ENCODE data around the gene RAB8B. TPM values are rescaled to one million over a fixed set of nuclear protein-coding genes. Genes with fewer than 3 reads are reported as not detected.
A peak's percentile ranks its signal among the peaks of the same experiment; 100 is the strongest.

Gene RAB8B
- total RNA-seq, 1 experiment from 2014 or later, result 20.9 TPM

DNA sequence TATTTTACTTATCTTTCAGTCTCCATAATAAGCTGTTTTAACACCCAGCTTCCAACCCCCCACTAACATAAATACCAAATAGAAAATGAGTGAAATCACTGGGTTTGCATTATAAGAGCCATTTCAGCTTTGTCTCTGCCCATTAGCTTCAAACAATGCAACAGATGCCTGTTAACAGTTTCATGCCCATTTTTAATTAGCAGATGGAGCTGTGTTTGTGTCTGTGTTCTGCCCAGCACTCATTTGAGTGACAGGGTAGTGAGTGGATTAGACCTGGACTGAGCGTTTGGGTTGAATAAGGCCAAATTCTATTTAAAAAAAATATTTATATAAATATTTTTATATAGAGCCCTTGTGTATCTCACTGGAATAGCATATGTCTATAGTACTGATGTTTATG, 7.4 kb downstream of the RAB8B start:
- no peak overlapping the region for H2AFZ ChIP-seq
- intact Hi-C loops (cut with micrococcal nuclease; ENCODE audit: unreplicated experiment), result no loop called here
- H3F3A ChIP-seq (ENCODE audit: insufficient read depth, low read depth), result peaks cover 14% of the 10 kb centered on the region
- POLR2A ChIA-PET (ENCODE audit: unreplicated experiment), result no interaction called here
- no peak for DNase-seq
- TF ChIP-seq EZH2 (IDR thresholded peaks at IDR 0.05; ENCODE audit: low read depth), result no peak
- TF ChIP-seq, protein P1, sequence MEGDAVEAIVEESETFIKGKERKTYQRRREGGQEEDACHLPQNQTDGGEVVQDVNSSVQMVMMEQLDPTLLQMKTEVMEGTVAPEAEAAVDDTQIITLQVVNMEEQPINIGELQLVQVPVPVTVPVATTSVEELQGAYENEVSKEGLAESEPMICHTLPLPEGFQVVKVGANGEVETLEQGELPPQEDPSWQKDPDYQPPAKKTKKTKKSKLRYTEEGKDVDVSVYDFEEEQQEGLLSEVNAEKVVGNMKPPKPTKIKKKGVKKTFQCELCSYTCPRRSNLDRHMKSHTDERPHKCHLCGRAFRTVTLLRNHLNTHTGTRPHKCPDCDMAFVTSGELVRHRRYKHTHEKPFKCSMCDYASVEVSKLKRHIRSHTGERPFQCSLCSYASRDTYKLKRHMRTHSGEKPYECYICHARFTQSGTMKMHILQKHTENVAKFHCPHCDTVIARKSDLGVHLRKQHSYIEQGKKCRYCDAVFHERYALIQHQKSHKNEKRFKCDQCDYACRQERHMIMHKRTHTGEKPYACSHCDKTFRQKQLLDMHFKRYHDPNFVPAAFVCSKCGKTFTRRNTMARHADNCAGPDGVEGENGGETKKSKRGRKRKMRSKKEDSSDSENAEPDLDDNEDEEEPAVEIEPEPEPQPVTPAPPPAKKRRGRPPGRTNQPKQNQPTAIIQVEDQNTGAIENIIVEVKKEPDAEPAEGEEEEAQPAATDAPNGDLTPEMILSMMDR (conservative IDR thresholded peaks at IDR 0.05), result no peak
- H3K79me2 ChIP-seq (ENCODE audit: low read depth), result peaks cover 43% of the 10 kb centered on the region
- H3K36me3 ChIP-seq (ENCODE audit: low read depth), result no peaks in the 10 kb centered on the region
- no peak overlapping the region for H3K4me2 ChIP-seq
- no peaks in the 10 kb centered on the region for H3K27me3 ChIP-seq (ENCODE audit: insufficient read depth, low read depth)
- H3K27ac ChIP-seq, result no peak overlapping the region
- no TSS peak for BruUV-seq (replicated peaks)
- no peaks in the 10 kb centered on the region for H3K9me2 ChIP-seq (ENCODE audit: insufficient read depth)
- CTCF ChIA-PET, result interaction anchor here (0.6 kb wide), 1 partner anchor 13 kb away, joined by 3 read pairs; no protein-coding TSS in a partner anchor
- no peak overlapping the region for H3K4me3 ChIP-seq
- H3K9me3 ChIP-seq (ENCODE audit: insufficient read depth, low read depth), result no peaks in the 10 kb centered on the region
- H4K20me1 ChIP-seq (ENCODE audit: insufficient read depth), result no peaks in the 10 kb centered on the region
- peaks cover 37% of the 10 kb centered on the region for H3K4me1 ChIP-seq (replicated peaks; ENCODE audit: insufficient read depth)

DNA sequence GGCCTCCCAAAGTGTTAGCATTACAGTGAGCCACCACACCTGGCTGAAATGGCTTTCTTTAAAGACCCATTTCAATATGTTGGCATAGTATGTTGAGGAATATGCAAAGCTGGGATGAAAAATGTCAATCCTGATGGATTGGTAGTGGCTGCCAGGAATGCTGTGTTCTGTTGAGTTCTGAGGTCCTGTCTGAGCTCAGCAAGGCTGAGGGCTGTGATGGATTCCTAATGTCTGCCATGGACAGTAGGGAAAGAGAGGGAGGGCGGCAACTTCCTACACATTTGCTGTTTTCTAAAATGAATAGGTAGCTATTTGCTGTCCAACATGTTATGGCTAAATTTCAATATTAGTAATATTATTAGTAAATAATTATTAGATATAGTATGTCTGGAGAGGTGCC, 8.2 kb downstream of the RAB8B start:
- POLR2A ChIA-PET (ENCODE audit: unreplicated experiment), result no interaction called here
- H3F3A ChIP-seq (ENCODE audit: insufficient read depth, low read depth), result peaks cover 14% of the 10 kb centered on the region
- no peaks in the 10 kb centered on the region for H4K20me1 ChIP-seq (ENCODE audit: insufficient read depth)
- H3K27me3 ChIP-seq (ENCODE audit: insufficient read depth, low read depth), result no peaks in the 10 kb centered on the region
- DNase-seq, result no peak
- no peak overlapping the region for H3K4me3 ChIP-seq
- intact Hi-C loops (cut with micrococcal nuclease; ENCODE audit: unreplicated experiment), result no loop called here
- H3K27ac ChIP-seq, result no peak overlapping the region
- H3K9me3 ChIP-seq (ENCODE audit: insufficient read depth, low read depth), result no peaks in the 10 kb centered on the region
- BruUV-seq (replicated peaks), result no TSS peak
- no peak overlapping the region for H3K4me2 ChIP-seq
- CTCF ChIA-PET, result interaction anchor here (0.6 kb wide), 1 partner anchor 12 kb away, joined by 3 read pairs; no protein-coding TSS in a partner anchor
- H3K4me1 ChIP-seq (replicated peaks; ENCODE audit: insufficient read depth), result peaks cover 35% of the 10 kb centered on the region
- TF ChIP-seq, protein P1 (conservative IDR thresholded peaks at IDR 0.05), result no peak
- no peak for TF ChIP-seq EZH2 (IDR thresholded peaks at IDR 0.05; ENCODE audit: low read depth)
- H3K9me2 ChIP-seq (ENCODE audit: insufficient read depth), result no peaks in the 10 kb centered on the region
- no peaks in the 10 kb centered on the region for H3K36me3 ChIP-seq (ENCODE audit: low read depth)
- peaks cover 36% of the 10 kb centered on the region for H3K79me2 ChIP-seq (ENCODE audit: low read depth)
- no peak overlapping the region for H2AFZ ChIP-seq

DNA sequence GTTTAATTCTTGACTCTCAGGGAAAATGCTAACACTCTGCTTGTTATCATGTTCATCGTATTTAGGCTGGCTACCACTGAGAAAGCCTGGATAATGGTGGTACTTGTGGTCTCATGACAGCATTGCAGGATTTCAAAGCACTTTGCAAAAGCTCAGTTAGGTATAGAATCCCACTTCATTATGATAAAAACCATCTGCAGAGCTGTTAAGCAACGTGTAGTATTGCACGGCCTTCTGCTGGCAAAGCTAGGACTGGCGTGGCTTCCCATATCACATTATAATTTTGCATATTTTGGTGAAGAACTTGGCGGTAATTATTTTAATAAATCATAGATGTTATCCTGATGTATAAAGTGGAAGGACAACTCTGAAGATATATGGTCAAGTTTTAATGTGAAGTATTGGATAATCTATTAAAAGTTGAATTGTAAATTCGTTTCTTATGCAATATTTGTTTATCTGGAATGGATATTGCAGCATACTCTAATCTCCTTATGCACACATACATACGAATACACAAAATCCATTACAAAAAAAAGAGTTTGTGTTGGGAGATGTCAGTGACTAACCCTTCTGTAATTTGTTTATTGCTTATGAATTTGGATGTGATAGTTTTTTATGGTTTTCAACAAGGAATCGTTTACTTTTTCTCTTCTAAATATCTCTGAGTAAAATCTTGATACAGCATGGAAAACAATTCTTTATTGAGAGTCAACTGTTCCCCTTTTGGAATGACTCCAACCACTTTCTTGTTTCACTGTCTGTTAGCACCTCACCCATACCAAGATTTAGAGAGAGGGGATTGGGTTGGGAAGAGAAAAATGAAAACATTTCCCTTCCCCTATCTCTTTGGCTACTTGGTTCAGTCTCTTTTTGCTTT, 9.2 kb downstream of the RAB8B start:
- 0 out of 2 replicates have a peak overlapping the region, but pooled peaks have one; percentile 8 for H3K4me3 ChIP-seq
- H3K9me2 ChIP-seq (ENCODE audit: insufficient read depth), result no peaks in the 10 kb centered on the region
- no peaks in the 10 kb centered on the region for H3K27me3 ChIP-seq (ENCODE audit: insufficient read depth, low read depth)
- peaks cover 17% of the 10 kb centered on the region for H3F3A ChIP-seq (ENCODE audit: insufficient read depth, low read depth)
- BruUV-seq (replicated peaks), result no TSS peak
- H3K4me1 ChIP-seq (replicated peaks; ENCODE audit: insufficient read depth), result peaks cover 38% of the 10 kb centered on the region
- intact Hi-C loops (cut with micrococcal nuclease; ENCODE audit: unreplicated experiment), result no loop called here
- peaks cover 35% of the 10 kb centered on the region for H3K79me2 ChIP-seq (ENCODE audit: low read depth)
- no peaks in the 10 kb centered on the region for H4K20me1 ChIP-seq (ENCODE audit: insufficient read depth)
- TF ChIP-seq EZH2 (IDR thresholded peaks at IDR 0.05; ENCODE audit: low read depth), result no peak
- TF ChIP-seq, protein P1 (conservative IDR thresholded peaks at IDR 0.05), result no peak
- H2AFZ ChIP-seq, result no peak overlapping the region; the same call in 1 of the 2 replicates
- POLR2A ChIA-PET (ENCODE audit: unreplicated experiment), result no interaction called here
- peak in 1 of 2 experiments; percentile 86 for DNase-seq
- peak overlapping the region; percentile 57 for H3K4me2 ChIP-seq
- H3K9me3 ChIP-seq (ENCODE audit: insufficient read depth, low read depth), result no peaks in the 10 kb centered on the region
- no peaks in the 10 kb centered on the region for H3K36me3 ChIP-seq (ENCODE audit: low read depth)
- peak overlapping the region; percentile 79 for H3K27ac ChIP-seq
- CTCF ChIA-PET, result no interaction called here
